A673 (cell line): ENCODE results near the gene SPACA5B.

Source experiments
- CTCF ChIP-seq: fragments of 300-800, 200-600 bp; sonication (generic); conservative IDR thresholded peaks from 2 replicates; pipeline ENCODE4 v1.5.1; 2017; ENCODE audit warnings: low read depth, mild to moderate bottlenecking, antibody characterized with exemption, low read length, moderate library complexity, mixed read lengths
- EZH2 ChIP-seq: fragments of 200-600 bp; sonication (generic); IDR thresholded peaks from 2 replicates; pipeline ENCODE4 v1.6.1; 2017; ENCODE audit warnings: borderline replicate concordance, low read depth, mild to moderate bottlenecking, mixed read lengths, antibody characterized with exemption, low read length; ENCODE audit not compliant: poor library complexity, severe bottlenecking

GRCh38 chrX:48153769-48154168, 23.3 kb downstream of the SPACA5B start:
- TF ChIP-seq CTCF (no peak), EZH2 (no peak)
